Kidney (tissue), 14 donors: ENCODE measurements around the gene SS18. TPM values are rescaled to one million over a fixed set of nuclear protein-coding genes. Genes with fewer than 3 reads are reported as not detected.

Experiments
- DNase-seq, 5 donors: peaks; one replicate each; pipeline ENCODE4 v3.0.0-alpha.2; 2013 to 2020
- FAIRE-seq: peaks from 2 replicates; lab custom pipeline; 2012; peaks lifted over from hg19 to GRCh38; lab: Jason Lieb, UNC
- H3K27ac ChIP-seq, 2 donors: one replicate each; pipeline ENCODE4 v1.7.0; 2013; ENCODE audit warnings: low read depth in 2 of 2, low read length in 2 of 2, inconsistent platforms in 1 of 2
- H3K27me3 ChIP-seq: one replicate; pipeline ENCODE4 v1.7.1; 2013; ENCODE audit warnings: low read length, inconsistent platforms; ENCODE audit not compliant: control insufficient read depth, insufficient read depth
- H3K36me3 ChIP-seq, 3 donors: one replicate each; pipeline versions ENCODE4 v1.7.0 to v1.7.1; 2013; ENCODE audit warnings: low read length in 3 of 3, control low read depth in 1 of 3, inconsistent platforms in 1 of 3; ENCODE audit not compliant: insufficient read depth in 3 of 3, control insufficient read depth in 2 of 3
- H3K4me1 ChIP-seq, 3 donors: one replicate each; pipeline versions ENCODE4 v1.7.0 to v1.7.1; 2013; ENCODE audit warnings: low read length in 3 of 3, inconsistent platforms in 1 of 3, low read depth in 1 of 3; ENCODE audit not compliant: control insufficient read depth in 2 of 3, insufficient read depth in 2 of 3
- H3K4me3 ChIP-seq, 3 donors: one replicate each; pipeline versions ENCODE4 v1.7.0 to v1.8.1; 2013; ENCODE audit warnings: low read length in 3 of 3, control low read depth in 1 of 3, inconsistent platforms in 1 of 3
- H3K9ac ChIP-seq, 3 donors: one replicate each; pipeline versions ENCODE4 v1.7.0 to v1.7.1; 2013; ENCODE audit warnings: low read length in 3 of 3, control low read depth in 1 of 3, inconsistent platforms in 1 of 3
- H3K9me3 ChIP-seq, 3 donors: one replicate each; pipeline versions ENCODE4 v1.7.0 to v1.7.1; 2013; ENCODE audit warnings: low read length in 3 of 3, control low read depth in 1 of 3, inconsistent platforms in 1 of 3; ENCODE audit not compliant: control insufficient read depth in 2 of 3, insufficient read depth in 1 of 3
- intact Hi-C: fragments of 100-400 bp; cut with DNase I; formaldehyde crosslinking; loops from one replicate; pipeline ENCODE4 v1.11.1; 2022
- polyA plus RNA-seq: library from polyadenylated mRNA; stranded (reverse); fragments of 350-450 nt; fragmentation: Illumina TruSeq; extraction: RNeasy Lipid Tissue Mini Kit (QIAGEN cat#74804); gene quantifications from one replicate; pipeline ENCODE4 v1.2.3, GENCODE V29; 2014; ENCODE audit warnings: low read depth, low replicate concordance; ENCODE audit not compliant: insufficient read depth
- total RNA-seq: library from RNA; stranded (reverse); fragmentation: NEBNext Ultra II Directional; extraction: Animal tissue kit (Norgen Biotek cat#: 25700); gene quantifications from one replicate; pipeline ENCODE4 v1.2.1, GENCODE V29; 2021
- TF ChIP-seq, protein P1 (sequence below): IDR thresholded peaks from 3 replicates; pipeline ENCODE4 v1.5.1; 2012; ENCODE audit warnings: mild to moderate bottlenecking, moderate library complexity, borderline replicate concordance; ENCODE audit not compliant: insufficient read depth; ENCODE audit errors: extremely low read depth
- donor health status: control.
- donor health status: control.
- donor health status: control.
- donor health status: control.
- donor health status: control.
- donor health status: DM: yes; HTN: yes; CAD: no.
- donor health status: Normal renal cell carcinoma (clear cell type).

Gene SS18
- total and polyA plus RNA-seq, 2 donors from 2014 or later: 43.2 to 89.6 TPM

DNA sequence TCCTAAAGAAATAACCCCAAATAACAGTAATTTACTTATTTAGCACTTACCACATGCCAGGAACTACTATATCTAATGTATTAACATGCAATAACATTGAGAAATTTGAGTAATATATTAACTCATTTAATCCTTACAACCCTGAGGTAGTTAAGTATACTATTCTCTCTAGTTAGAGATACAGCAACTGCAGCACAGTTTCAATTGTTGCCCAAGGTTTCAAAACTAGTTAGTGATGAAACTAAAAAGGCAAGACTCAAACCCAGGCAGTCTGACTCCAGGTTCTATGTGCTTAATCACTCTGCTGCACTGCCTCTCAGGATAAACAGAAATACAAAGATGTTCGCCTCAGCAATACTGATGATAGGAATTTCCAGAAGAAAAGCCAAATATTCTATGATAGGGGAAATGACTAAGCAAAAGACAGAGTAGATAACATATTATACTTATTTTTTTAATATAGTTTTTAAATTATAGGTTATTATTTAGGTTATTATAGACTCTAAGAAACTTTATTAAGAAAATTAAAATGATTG lies 88.0 kb downstream of the SS18 start:
- H3K9me3 ChIP-seq: peaks cover 0 to 2% (median 0%) of the 10 kb centered on the region in 3 donors
- intact Hi-C loops: no loop called here
- H3K27me3 ChIP-seq: no peaks in the 10 kb centered on the region
- FAIRE-seq: no peak
- H3K36me3 ChIP-seq: no peaks in the 10 kb centered on the region
- H3K4me3 ChIP-seq: no peak overlapping the region
- no peak overlapping the region for H3K27ac ChIP-seq
- no peak overlapping the region for H3K9ac ChIP-seq
- TF ChIP-seq, protein P1, sequence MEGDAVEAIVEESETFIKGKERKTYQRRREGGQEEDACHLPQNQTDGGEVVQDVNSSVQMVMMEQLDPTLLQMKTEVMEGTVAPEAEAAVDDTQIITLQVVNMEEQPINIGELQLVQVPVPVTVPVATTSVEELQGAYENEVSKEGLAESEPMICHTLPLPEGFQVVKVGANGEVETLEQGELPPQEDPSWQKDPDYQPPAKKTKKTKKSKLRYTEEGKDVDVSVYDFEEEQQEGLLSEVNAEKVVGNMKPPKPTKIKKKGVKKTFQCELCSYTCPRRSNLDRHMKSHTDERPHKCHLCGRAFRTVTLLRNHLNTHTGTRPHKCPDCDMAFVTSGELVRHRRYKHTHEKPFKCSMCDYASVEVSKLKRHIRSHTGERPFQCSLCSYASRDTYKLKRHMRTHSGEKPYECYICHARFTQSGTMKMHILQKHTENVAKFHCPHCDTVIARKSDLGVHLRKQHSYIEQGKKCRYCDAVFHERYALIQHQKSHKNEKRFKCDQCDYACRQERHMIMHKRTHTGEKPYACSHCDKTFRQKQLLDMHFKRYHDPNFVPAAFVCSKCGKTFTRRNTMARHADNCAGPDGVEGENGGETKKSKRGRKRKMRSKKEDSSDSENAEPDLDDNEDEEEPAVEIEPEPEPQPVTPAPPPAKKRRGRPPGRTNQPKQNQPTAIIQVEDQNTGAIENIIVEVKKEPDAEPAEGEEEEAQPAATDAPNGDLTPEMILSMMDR: no peak
- H3K4me1 ChIP-seq: no peaks in the 10 kb centered on the region
- no peak for DNase-seq

DNA sequence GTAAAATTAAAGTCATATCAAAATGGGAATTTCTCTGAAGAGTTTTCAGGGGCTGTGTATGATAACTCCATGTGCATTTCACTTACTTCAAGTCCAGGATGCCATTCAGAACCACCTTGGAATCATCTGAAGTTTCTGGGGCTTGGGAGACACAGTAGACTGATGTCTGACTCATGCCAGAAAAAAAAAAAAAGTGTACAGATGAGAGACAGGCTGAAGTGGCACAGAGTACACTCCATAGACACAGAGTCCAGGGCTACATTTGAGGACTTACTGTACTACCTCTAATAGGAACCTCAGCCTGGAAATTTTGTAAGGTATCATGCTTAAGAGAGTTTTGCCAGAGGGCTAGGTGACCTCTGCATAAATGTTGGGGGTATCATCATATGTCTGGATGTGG lies 92.0 kb downstream of the SS18 start:
- Histone ChIP-seq H3K9me3 (peaks cover 0 to 5% (median 0%) of the 10 kb centered on the region in 3 donors), H3K36me3 (no peaks in the 10 kb centered on the region), H3K27me3 (no peaks in the 10 kb centered on the region), H3K4me3 (no peak overlapping the region), H3K4me1 (no peaks in the 10 kb centered on the region), H3K27ac (no peak overlapping the region), H3K9ac (no peak overlapping the region)
- no peak for DNase-seq
- FAIRE-seq: no peak
- TF ChIP-seq, protein P1: no peak
- intact Hi-C loops: no loop called here

DNA sequence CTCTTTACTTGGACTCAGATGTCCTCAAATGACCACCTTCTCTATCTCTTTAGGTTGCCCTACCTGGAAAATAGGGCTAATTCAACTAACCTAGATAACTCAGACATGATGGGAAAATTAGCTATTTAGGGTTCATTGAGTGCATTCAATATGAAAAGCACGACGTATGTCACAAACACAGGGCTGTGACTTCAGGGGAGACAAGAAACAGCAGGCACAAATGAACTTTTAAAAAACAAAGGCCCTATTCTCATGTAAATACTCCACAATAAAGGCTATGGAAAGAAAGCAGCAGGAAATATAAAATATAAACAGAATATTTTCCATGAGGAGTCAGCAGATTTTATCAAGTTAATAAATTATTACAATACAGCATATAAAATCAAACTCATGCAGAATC lies 97.8 kb downstream of the SS18 start:
- Histone ChIP-seq H3K27me3 (no peaks in the 10 kb centered on the region), H3K4me1 (no peaks in the 10 kb centered on the region), H3K4me3 (no peak overlapping the region), H3K9ac (no peak overlapping the region), H3K27ac (no peak overlapping the region), H3K36me3 (no peaks in the 10 kb centered on the region), H3K9me3 (peaks cover 0 to 5% (median 0%) of the 10 kb centered on the region in 3 donors)
- DNase-seq (peak in 1 of 5 donors; percentile 8), FAIRE-seq (no peak)
- intact Hi-C loops: no loop called here
- TF ChIP-seq, protein P1: no peak

DNA sequence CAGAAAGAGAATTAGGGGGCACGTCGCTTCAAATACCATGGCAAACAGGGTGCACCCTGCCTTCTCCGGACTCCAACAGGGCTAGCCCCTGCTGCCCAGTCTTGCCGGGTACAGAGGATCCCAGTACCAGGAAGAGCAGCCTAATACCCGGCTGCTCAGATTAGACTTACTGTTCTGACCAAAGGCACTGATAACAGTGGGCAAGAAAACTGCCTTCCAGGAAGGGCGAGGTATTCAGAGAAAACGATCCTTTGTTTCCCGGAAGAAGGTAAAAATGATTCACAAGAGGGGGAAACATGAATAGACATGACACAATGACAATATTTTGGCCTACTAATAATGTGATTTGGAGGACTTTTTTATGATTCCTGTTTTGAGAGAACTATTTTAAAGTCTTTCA lies 99.9 kb downstream of the SS18 start:
- intact Hi-C loops: no loop called here
- H3K9ac ChIP-seq: no peak overlapping the region
- no peak for FAIRE-seq
- H3K9me3 ChIP-seq: peaks cover 0 to 5% (median 0%) of the 10 kb centered on the region in 3 donors
- no peaks in the 10 kb centered on the region for H3K36me3 ChIP-seq
- TF ChIP-seq, protein P1: no peak
- H3K4me3 ChIP-seq: no peak overlapping the region
- no peaks in the 10 kb centered on the region for H3K27me3 ChIP-seq
- H3K27ac ChIP-seq: no peak overlapping the region
- H3K4me1 ChIP-seq: no peaks in the 10 kb centered on the region
- no peak for DNase-seq
